HG02759 (cell line): ENCODE results near the gene TMEM54.

Source experiments
- ATAC-seq: cut with Tn5 transposase; IDR thresholded peaks from one replicate; pipeline ENCODE4 v1.9.1; 2021; ENCODE audit warnings: mild to moderate bottlenecking, moderate library complexity; ENCODE audit not compliant: unreplicated experiment

Gene TMEM54

GRCh38 chr1:32895325-32896215, 5.6 kb downstream of the TMEM54 start:
- ATAC-seq = no peak

GRCh38 chr1:32894681-32895080, 6.5 kb downstream of the TMEM54 start:
- ATAC-seq = no peak

GRCh38 chr1:32894019-32894600, 7.1 kb downstream of the TMEM54 start:
- ATAC-seq = no peak

- no peak for ATAC-seq
Observed at GRCh38 chr1:32893198-32894018, 7.8 kb downstream of the TMEM54 start.

GRCh38 chr1:32892368-32893197, 8.6 kb downstream of the TMEM54 start:
- ATAC-seq = no peak

GRCh38 chr1:32891630-32892029, 9.6 kb downstream of the TMEM54 start:
- no peak for ATAC-seq

GRCh38 chr1:32891241-32891570, 10.0 kb downstream of the TMEM54 start:
- ATAC-seq = no peak

GRCh38 chr1:32890516-32891240, 10.5 kb downstream of the TMEM54 start:
- ATAC-seq = no peak

GRCh38 chr1:32889731-32890278, 11.4 kb downstream of the TMEM54 start:
- ATAC-seq = no peak

- ATAC-seq = no peak
Observed at GRCh38 chr1:32888677-32889420, 12.3 kb downstream of the TMEM54 start.

GRCh38 chr1:32888134-32888533, 13.1 kb downstream of the TMEM54 start:
- no peak for ATAC-seq

- ATAC-seq = no peak
Observed at GRCh38 chr1:32887623-32888022, 13.6 kb downstream of the TMEM54 start.

- no peak for ATAC-seq
Observed at GRCh38 chr1:32886828-32887414, 14.3 kb downstream of the TMEM54 start.

GRCh38 chr1:32886004-32886827, 15.0 kb downstream of the TMEM54 start, which contains the start of gene HPCA:
Gene HPCA, plus strand, starts transcription at chr1:32886491. Its CDS starts 2,408 bp downstream, at chr1:32888899.
- ATAC-seq = no peak

GRCh38 chr1:32885676-32886003, 15.5 kb downstream of the TMEM54 start:
- ATAC-seq = no peak

GRCh38 chr1:32884726-32885125, 16.5 kb downstream of the TMEM54 start:
- ATAC-seq = no peak

- no peak for ATAC-seq
Observed at GRCh38 chr1:32884032-32884372, 17.2 kb downstream of the TMEM54 start.
